Mesenteric fat pad (tissue), 1 donor: ENCODE data around the gene TATDN3. TPM values are rescaled to one million over a fixed set of nuclear protein-coding genes. Genes with fewer than 3 reads are reported as not detected.
"Not testable (repeated sequence)": the region's sequence is repeated elsewhere in the genome, so short reads cannot be mapped to it uniquely, and the experiment has no call there.

Experiments used
- DNase-seq: peaks from one replicate; pipeline ENCODE4 v3.0.0-alpha.2; 2020; ENCODE audit warnings: low spot score
- total RNA-seq: library from RNA; stranded (reverse); fragmentation: NEBNext Ultra II Directional; extraction: Animal tissue kit (Norgen Biotek cat#: 25700); gene quantifications from one replicate; pipeline ENCODE4 v1.2.1, GENCODE V29; 2021
- donor health status: DM: yes; HTN: yes; CAD: no.

The TATDN3 gene
- total RNA-seq, 1 donor from 2014 or later, result 22.4 TPM

- DNase-seq, result no peak
Measured at GRCh38 chr1:212827171-212827776, 35.6 kb downstream of the TATDN3 start.

GRCh38 chr1:212827831-212828278, 36.2 kb downstream of the TATDN3 start:
- no peak for DNase-seq

- DNase-seq, result no peak
Measured at GRCh38 chr1:212828395-212828794, 36.7 kb downstream of the TATDN3 start.

- DNase-seq, result not testable (repeated sequence)
Measured at GRCh38 chr1:212833211-212834207, 41.8 kb downstream of the TATDN3 start.

GRCh38 chr1:212838145-212838544, 46.5 kb downstream of the TATDN3 start:
- DNase-seq, result no peak

- not testable (repeated sequence) for DNase-seq
Measured at GRCh38 chr1:212844521-212844920, 52.8 kb downstream of the TATDN3 start.

GRCh38 chr1:212847549-212847948, 55.9 kb downstream of the TATDN3 start, which contains the start of gene SPATA45:
SPATA45 (minus strand) TSS chr1:212847649; CDS start chr1:212836149, 11,500 bp downstream.
- DNase-seq, result no peak

- DNase-seq, result no peak
Measured at GRCh38 chr1:212852105-212852688, 60.5 kb downstream of the TATDN3 start.

- no peak for DNase-seq
Measured at GRCh38 chr1:212853658-212854057, 62.0 kb downstream of the TATDN3 start.

GRCh38 chr1:212856755-212857154, 65.1 kb downstream of the TATDN3 start:
- no peak for DNase-seq

GRCh38 chr1:212857992-212858460, 66.3 kb downstream of the TATDN3 start, which contains the start of gene FLVCR1:
FLVCR1 (plus strand) TSS chr1:212858275; CDS start chr1:212858453, 178 bp downstream.
- DNase-seq, result peak; percentile 99

GRCh38 chr1:212858461-212859265, 67.0 kb downstream of the TATDN3 start:
- no peak for DNase-seq

GRCh38 chr1:212860713-212861581, 69.3 kb downstream of the TATDN3 start:
- DNase-seq, result no peak

- DNase-seq, result no peak
Measured at GRCh38 chr1:212862111-212862690, 70.5 kb downstream of the TATDN3 start.

- DNase-seq, result not testable (repeated sequence)
Measured at GRCh38 chr1:212863345-212863744, 71.7 kb downstream of the TATDN3 start.

GRCh38 chr1:212864201-212864600, 72.5 kb downstream of the TATDN3 start:
- no peak for DNase-seq
